HCEC 1CT (cell line): ENCODE measurements around the gene ANKRD40.

Source experiments
- DNase-seq: peaks from one replicate; pipeline ENCODE4 v3.0.0-alpha.2; 2017

The ANKRD40 gene

DNA sequence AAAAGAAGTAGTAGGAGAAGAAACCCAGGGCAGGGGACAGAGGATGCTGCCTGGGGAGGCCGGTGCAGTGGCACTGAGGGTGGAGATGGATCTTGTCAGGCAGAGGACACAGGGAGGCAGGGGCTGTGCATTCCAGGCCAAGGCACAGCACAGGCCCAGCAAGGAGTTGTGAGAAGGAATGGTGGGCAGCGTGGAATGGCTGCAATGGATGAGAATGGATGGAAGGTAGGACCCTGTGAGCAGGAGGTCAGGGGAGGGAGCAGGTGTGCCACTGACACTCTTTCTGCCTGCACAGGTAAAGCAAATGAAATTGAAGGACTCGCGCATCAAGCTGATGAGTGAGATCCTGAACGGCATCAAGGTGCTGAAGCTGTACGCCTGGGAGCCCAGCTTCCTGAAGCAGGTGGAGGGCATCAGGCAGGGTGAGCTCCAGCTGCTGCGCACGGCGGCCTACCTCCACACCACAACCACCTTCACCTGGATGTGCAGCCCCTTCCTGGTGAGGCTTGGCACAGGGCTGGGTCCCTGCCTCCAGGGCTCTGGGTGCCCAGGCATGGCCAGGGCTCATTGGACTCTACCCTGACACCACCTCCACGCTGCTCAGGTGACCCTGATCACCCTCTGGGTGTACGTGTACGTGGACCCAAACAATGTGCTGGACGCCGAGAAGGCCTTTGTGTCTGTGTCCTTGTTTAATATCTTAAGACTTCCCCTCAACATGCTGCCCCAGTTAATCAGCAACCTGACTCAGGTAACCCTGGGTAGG is 40.3 kb downstream of the ANKRD40 start:
- DNase-seq = no peak

DNA sequence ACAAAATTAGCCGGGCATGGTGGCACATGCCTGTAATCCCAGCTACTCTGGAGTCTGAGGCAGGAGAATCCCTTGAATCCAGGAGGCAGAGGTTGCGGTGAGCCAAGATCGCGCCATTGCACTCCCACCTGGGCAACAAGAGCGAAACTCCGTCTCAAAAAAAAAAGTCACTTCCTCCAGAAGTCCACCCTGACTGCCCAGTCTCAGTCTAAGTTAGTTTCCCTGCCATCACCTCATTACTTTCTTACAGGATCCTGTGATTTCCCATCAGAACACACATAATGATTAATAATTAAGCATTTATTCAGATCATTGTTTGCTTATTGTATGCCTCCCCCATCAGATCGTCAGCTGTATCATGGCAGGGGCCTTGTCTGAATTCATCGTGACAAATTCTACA is 41.4 kb downstream of the ANKRD40 start:
- DNase-seq = no peak

DNA sequence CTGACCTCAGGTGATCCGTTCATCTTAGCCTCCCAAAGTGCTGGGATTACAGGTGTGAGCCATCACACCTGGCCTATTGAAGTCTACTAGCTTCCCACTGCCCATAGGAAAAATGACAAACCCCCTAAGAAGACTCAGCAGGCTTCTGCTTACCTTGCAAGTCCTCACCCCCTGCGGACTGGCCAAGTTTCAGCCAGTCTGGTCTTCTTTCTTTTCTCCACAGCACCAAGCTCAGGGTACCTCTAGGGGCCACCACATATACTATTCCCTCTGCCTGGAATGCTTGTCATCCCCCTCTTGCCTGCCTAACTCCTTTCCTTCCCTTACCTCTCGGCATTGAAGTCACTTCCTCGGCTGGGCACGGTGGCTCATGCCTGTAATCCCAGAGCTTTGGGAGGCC is 41.9 kb downstream of the ANKRD40 start:
- no peak for DNase-seq

DNA sequence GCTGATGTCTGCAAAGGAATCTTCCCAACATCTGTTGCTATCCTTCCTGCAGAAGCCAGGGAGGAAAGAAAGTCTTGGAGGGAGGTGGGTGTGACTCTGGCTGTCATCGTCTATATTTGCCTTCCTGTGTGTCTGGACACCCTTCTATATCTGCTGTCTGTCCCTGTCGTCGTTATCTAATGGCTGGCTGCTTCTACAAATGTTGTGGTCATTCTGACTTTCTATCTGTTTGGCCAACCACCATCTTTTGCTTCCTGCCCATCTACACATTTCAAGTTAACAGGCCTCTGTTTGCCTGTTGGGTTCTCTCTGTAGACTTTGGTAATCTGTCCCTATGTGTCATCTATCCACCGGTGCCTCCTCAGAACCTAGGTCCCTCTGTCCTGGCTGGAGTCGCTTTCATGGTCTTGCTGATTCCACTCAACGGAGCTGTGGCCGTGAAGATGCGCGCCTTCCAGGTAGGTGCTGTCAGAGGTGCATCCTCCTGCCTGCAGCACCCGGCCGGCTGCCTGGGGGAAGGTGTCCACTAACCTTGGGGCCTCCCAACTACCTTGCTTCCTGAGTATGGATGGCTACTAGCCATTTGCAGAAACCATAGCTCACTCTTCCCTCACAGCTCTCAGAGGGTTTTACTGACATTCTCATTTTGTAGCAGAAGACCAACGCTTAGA is 42.8 kb downstream of the ANKRD40 start:
- DNase-seq = no peak

DNA sequence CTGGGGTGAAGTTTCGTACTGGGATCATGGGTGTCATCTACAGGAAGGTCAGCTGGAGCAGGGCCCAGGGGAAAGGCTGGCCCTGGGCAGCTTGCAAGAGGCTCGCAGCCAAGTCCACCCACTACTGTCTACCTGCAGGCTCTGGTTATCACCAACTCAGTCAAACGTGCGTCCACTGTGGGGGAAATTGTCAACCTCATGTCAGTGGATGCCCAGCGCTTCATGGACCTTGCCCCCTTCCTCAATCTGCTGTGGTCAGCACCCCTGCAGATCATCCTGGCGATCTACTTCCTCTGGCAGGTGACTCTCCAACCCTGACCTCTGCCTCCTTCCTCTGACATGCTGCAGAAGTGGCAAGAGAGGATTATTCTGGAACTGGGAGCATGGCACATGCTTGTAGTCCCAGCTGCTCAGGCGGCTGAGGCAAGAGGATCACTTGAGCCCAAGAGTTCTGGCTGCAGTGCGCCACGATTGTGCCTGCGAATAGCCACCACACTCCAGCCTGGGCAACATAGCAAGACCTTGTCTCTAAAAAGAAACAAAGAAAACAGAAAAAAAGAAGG is 43.8 kb downstream of the ANKRD40 start:
- DNase-seq = no peak

DNA sequence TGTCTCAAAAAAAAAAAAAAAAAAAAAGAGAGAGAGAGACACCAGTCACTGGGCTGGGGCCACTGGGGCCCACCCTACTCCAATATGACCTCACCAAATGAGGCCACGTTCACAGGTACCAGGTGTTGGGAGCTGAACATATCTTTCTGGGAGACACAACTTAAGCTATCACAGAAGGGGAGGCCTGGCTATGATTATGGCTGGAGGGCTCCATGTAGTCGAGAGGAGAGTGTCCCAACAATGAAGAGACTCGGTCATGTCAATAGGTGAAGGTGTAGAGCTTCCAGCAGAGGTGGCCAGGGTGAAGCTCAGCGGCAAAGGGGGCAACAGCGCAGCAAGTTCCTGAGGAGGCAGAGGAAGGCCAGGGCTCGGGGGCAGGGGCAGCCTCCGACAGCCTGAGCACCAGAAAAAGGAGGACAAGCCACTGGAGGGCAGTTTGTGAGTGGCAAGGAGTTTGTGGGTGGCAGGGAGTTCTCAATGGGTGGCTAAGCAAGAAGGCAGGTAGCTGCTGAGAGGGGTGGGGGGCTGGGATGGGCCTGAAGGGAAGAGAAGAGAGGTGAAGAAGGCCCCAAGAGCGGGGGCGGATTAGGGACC is 45.0 kb downstream of the ANKRD40 start:
- no peak for DNase-seq

DNA sequence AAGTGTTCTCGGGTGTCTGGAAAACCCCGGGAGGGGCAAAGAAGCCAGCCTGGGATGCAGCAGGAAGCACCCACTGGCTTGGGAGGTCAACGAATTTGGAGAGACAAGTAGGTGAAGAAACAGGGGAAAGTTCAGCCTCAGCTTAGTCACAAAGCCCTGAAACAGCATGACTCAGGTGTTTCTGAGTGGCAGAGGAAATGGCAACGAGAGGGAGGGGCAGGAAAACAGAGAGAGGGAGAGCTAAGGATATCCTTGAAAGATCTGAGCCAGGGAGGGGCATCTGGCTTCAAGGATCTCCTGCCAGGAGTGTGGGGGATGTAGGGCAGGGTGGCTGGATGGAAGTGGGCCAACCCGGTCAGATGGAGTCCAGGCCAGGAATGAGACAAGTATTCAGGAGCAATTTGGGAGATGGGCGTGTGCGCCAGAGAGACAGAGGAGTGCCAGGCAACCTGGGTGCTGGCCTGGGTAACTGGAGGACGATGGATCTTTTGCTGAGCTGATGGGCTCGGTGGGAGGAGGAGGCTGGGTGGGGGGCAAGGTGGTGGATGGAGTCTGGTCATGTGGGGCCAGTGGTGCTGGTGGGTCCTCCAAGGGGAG is 45.8 kb downstream of the ANKRD40 start:
- DNase-seq = peak; percentile 89

DNA sequence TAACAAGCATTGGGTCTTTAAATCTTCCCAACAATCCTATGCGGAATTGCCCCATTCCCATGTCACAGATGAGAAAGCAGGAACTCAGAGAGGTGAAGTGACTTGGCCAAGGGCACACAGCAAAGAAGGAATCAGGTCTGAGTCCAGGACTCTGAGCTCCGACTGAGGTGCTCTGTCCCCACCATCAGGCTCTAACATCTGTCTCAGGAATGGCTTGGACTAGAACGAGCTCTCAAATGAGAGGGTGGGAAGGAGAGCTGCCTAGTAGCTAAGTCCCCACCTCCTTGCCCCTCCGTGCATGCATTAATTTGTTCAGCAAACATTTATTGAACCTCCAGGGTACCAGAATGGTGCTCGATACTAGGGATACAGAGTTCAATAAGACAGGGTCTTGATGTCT is 46.4 kb downstream of the ANKRD40 start:
- no peak for DNase-seq

DNA sequence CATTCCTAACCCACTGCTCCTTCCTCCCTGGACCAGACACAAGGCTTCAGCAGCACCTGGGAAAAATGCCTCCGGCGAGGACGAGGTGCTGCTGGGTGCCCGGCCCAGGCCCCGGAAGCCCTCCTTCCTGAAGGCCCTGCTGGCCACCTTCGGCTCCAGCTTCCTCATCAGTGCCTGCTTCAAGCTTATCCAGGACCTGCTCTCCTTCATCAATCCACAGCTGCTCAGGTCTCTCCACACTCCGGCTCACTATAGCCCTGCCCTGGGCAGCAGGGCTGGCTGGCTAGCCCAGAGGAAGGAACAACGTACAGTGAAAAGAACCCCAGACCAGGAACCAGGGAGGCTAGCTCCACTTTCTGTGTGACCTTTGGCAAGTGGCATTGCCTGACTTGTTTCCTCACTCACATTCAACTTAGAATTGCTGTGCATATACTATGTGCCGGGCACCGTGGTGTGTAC is 46.8 kb downstream of the ANKRD40 start:
- no peak for DNase-seq

DNA sequence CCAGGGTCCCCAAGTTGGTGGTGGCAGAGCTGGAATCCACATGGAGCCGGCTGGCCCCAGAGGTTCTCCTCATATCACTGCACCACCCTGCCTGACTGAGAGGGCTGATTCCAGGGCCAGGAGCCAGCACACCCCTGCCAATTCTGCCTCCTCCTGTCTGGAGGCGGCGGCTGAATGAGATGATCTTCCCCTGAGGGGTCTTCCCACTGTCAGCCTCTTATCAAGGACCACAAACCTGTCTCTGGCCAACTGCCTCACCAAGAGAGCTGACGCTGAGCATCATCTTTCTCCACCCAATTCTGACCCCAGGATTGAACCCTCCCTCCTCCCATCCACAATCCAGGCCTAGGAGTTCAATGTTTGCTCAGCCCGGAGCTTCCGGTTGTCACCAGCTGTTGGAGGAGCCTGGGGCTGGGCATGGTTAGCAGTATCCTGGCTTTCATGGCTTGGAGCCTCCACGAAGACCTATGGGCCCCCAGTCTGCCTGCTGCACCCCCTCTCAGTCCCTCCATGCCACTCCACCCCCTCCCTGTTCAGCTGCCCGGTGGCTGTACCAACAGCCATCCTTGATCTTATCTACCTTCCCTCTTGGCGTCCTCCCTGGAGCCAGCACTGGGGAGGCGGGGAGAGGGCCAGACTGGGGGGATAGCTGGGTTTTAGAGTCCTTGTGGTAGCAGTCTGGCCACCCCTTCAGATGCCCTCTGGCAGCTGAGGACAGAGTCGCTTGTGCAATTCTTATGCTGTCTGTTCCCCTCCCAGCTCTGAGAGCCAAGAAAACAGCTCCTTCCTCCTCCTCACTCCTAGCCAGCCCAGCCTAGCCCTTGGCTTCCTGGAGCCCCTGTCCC is 47.5 kb downstream of the ANKRD40 start:
- DNase-seq = no peak

DNA sequence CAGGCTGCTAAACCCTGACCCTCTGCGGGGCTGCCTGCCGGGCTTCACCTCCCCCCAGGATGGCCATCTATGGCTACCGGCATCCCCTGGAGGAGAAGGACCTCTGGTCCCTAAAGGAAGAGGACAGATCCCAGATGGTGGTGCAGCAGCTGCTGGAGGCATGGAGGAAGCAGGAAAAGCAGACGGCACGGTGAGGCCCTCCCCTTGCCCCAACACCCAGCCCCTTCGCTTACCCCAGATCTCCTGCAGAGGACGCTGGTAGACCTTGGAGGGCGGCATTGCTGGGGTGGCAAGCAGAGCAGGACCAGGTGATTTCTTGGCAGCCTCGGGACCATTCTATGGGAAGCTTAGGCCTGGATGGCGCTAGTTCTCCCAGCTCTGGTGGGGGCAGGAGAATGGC is 48.5 kb downstream of the ANKRD40 start:
- no peak for DNase-seq

DNA sequence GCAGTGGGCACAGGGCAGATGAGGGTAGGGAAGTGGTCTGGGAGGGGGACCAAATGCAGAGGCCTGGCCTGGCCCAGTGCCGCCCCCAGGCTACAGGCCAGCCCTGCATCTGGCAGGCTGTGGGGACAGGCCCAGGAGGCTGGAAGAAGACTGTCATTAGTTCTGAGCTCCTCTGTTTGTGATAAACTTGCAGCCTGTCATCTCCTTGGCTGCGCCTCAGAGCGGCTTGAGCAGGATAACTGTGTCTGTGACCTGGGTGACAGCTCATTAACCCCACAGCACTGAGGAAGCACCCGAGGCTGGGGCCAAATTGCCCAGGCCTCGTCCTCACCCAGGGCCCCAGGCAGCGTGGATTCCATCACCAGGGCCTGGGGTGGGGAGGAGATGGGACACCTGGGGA is 49.1 kb downstream of the ANKRD40 start:
- no peak for DNase-seq

DNA sequence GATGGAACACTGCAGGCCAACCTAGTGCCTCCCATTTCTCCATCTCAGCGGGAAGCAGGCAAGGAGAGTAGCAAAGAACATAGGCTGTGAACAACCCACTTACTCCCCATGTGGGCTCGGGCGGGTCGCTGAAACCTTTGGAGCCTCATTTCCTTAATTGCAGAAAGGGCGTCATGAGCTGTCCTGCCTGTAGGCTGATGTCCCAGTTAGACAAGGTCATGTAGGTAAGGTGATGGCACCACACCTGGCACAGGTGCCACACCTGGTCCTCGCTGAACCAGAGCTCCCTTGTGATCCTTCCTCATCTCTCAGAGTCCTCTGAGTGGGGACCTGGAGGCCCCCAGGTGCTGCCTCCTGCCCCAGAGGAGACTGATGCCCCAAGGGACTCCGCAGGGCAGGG is 50.1 kb downstream of the ANKRD40 start:
- DNase-seq = no peak

DNA sequence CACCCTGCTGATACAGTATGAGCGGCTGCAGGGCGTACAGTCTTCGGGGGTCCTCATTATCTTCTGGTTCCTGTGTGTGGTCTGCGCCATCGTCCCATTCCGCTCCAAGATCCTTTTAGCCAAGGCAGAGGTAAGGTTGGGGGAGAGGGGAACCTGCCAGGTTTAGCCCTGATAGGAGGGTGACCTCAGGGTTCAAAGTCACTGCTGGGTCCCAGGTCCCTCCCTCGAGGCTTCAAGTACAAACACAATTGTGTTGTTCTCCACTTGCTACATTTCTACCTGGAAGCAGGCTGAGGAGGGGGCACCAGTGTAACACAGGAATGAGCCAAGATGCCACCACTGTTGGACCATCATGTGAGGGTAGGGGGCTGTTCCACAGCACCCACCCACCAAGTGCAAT is 50.7 kb downstream of the ANKRD40 start:
- no peak for DNase-seq

DNA sequence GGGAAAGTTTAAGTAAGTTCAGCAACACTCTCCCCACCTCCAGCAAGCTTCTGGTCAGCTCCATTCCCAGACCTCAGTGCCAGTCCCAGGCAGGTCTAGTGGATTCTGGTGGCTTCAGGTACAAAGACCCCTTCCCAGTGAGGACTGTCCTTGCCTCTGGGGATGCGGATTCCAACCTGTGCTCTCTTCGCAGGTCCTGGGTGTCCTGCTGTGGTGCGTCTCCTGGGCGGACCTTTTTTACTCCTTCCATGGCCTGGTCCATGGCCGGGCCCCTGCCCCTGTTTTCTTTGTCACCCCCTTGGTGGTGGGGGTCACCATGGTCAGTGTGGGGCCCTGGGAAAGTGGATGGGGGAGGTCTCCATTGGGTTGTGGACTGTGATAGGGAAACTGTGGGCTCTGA is 51.2 kb downstream of the ANKRD40 start:
- no peak for DNase-seq

DNA sequence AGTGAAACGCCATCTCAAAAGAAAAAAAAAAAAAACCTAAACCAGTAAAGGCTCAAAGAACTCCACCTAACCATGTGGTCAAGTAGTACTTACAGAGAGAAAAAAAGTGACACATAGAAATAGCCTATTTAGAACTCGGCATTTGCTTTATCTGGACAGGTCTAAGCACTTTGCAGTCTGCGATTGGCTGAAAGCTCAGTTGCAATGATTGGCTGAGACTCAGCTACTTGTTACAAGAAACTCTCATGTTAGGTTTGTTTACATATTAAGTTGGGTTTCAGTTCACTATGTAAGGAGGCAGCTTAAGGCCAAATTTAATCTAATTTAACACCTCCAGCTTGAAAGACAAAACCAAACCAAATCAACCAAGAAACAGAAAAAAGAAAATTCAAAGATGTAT is 54.0 kb downstream of the ANKRD40 start:
- no peak for DNase-seq

DNA sequence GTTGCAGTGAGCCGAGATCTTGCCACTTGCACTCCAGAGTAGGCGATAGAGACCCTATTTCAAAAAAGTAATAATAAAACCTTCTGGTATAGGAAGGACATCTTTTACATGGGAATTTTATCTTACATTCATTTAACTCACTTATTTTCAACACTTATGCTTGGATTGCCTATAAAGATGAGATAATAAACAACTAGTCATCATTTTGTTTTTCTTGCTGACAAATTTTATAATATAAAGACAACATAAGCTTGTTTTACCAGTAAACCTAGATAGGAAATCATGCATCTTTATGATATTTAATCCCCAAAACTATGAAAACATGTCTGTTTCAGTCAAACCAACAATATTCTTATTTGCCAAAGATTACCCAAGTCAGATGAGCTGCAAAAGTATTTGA is 56.1 kb downstream of the ANKRD40 start:
- DNase-seq = no peak

DNA sequence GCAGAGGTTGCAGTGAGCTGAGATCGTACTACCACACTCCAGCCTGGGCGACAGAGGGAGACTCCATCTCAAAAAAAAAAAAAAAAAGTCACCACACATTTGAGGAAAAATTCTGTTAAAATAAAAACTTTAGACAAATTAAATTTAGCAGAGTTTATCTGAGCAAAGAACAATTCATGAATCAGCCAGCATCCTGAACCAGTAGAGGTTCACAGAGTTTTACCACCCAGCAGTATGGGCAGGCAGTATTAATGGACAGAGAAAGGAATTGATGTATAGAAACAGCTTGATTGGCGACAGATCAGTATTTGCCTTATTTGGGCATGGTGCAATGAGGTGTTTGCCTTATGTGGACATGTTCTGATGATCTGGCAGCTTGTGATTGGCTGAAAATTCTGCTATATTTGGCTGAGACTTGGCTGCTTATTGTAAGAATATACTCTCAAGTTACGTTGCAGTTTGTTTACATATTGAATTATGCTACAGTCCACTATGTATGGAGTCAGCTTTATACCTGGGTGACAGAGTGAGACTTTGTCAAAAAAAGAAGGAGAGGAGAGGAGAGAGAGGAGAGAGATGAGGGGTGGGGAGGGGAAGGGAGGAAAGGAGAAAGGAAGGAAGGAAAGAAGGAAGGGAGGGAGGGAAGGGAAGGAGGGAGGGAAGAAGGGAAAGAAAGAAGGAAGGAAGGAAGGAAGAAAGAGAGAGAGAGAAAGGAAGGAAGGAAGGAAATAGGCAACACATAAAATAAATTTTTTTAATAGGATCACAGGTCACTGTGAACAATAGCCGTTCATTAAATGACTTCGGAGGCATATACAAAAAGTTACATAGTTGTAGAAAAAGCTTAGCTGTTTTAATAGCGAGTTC is 58.4 kb downstream of the ANKRD40 start:
- DNase-seq = peak; percentile 61

DNA sequence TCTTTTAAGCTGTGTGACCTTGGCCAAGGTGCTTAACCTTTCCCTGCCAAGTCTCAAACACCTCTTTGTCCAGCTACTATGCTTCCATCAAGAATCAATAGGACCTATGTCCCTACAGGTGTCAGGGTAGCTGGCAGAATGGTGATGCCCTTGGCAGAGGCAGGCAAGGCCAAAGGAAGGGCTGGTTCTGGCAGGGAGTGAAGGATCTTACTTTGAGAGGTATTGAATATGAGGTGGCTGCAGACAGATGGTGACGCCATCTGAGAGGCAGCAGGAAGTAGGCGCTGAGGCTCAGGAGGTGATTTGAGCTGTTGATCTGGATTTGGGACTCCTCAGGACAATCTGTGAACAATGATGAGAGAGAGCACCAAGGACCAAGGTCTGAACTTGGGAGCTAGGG is 60.5 kb downstream of the ANKRD40 start:
- DNase-seq = no peak

DNA sequence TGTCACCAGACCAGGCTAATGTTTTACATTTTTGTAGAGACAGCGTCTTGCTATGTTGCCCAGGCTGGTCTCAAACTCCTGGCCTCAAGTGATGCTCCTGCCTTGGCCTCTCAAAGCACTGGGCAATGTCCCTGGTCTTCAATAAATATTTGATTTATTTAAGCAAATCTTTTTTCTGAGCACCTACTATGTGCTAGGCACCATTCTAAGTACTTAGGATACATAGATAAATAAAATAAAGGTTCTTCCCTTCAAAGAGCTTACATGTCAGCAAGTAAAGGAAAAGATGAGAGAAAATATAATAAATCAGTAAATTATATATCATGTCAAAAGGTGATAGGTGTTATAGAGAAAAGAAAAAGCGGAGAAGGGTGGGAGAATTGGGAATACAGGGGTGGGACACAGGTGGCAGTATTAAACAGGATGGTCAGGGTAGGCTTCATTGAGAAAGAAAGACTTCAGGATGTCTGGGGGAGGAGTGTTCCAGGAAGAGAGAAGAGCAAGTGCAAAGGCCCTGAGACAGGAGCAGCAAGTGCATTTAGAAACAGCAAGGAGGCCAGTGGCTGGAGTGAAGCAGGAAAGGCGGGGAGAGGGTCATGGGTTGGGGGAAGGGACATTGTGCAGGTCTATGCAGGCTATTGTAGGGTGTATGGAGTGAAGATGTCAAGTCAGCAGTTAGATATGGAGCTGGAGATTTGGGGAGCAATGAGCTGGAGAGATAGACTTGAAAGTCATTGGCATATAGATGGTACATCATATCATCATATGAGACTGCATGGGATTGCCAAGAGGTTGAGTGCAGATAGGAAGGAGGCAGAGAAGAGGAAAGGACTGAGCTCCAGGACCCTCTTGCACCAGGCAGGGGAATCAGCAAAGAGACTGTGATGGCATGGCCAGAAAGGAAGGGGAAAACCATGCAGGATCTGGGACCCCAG is 61.7 kb downstream of the ANKRD40 start:
- no peak for DNase-seq
